ENCODE data around the gene AHCY.

DNA sequence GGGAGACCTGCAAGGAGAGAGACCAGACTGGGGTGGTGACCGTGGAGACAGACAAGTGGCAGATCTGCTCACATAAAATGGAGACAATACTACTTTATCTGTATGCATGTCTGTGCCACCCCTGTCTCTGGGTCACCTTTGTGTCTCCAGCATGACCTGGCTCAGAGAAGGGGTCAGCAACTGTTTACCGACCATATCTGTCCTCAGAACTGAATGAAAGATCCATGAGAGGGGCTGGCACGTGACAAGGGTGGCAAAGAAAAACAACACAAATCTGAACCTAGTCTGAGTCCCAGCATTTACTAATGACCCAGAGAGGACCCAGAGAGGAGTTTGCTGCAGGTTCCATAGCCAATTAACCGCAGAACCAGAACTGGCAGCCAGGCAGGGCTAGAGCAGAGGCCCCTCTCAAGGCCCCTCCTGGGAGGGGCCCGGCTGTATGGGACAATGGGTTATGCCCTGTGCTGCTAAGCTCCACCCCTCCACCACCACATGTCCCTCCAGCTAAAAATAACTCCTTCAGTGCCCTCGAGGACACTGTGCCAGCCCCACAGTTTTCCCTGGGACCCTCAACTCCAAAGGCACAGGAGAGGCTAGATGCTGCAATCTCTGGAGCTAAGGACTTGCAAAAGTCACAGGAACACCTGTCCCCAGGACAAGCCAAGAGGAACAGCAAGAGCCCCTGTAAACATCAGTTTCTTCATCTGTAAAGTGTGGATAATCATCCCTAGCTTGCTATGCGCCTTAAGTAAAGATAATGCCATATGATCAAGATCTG is 2.2 kb downstream of the AHCY start:
- TF ChIP-seq, protein P1, sequence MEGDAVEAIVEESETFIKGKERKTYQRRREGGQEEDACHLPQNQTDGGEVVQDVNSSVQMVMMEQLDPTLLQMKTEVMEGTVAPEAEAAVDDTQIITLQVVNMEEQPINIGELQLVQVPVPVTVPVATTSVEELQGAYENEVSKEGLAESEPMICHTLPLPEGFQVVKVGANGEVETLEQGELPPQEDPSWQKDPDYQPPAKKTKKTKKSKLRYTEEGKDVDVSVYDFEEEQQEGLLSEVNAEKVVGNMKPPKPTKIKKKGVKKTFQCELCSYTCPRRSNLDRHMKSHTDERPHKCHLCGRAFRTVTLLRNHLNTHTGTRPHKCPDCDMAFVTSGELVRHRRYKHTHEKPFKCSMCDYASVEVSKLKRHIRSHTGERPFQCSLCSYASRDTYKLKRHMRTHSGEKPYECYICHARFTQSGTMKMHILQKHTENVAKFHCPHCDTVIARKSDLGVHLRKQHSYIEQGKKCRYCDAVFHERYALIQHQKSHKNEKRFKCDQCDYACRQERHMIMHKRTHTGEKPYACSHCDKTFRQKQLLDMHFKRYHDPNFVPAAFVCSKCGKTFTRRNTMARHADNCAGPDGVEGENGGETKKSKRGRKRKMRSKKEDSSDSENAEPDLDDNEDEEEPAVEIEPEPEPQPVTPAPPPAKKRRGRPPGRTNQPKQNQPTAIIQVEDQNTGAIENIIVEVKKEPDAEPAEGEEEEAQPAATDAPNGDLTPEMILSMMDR (conservative IDR thresholded peaks at IDR 0.05; ENCODE audit: low read depth, low read length), result no peak
- TF ChIP-seq BHLHE40 (IDR thresholded peaks at IDR 0.05; ENCODE audit: low read depth, low read length), result no peak
- no peak for TF ChIP-seq POLR2A (IDR thresholded peaks at IDR 0.05; ENCODE audit: low read depth, low read length)

All from IMR-90 (cell line).